ENCODE measurements around the gene USP33. TPM values are rescaled to one million over a fixed set of nuclear protein-coding genes. Genes with fewer than 3 reads are reported as not detected.

The USP33 gene
- total and polyA plus RNA-seq, 10 of the 15 experiments (the other 5 are each of a cell fraction or from before 2014, with no cell fraction given) = 13.1 to 49.9 (median 32.2) TPM

DNA sequence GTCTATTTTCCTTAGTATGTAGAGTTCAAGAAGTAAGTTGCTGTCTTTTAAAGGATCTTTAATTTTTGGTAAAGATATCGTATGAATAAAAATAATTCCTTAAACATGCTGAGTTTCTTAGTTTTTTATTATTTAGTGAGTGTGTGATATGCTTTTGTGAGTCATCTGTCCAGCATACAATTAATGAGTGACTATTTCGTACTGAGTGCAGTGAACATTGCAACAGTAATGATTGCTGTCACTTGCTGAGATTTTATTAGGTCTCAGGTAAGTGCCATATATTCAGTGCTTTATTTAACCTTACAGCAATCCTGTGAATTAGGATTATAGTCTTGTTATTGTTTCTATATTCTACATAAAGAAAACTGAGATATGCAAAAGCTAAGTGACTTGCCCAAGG, 42.4 kb upstream of the USP33 start:
- Histone ChIP-seq H3K4me3 (no peak overlapping the region), H3K36me3 (ENCODE audit: control insufficient read depth in 2 of 2, insufficient read depth in 2 of 2, low read length in 1 of 2) (peaks cover 0 to 11% of the 10 kb centered on the region in 2 experiments; a peak in 3 of 4 replicates), H2AFZ (ENCODE audit: control insufficient read depth, low read depth, low read length) (no peak overlapping the region), H3K79me2 (ENCODE audit: control insufficient read depth, insufficient read depth, low read length) (no peaks in the 10 kb centered on the region; the same call in 1 of the 2 replicates), H4K20me1 (ENCODE audit: control insufficient read depth, insufficient read depth) (no peaks in the 10 kb centered on the region), H3K27me3 (replicated peaks in 1 of 2; ENCODE audit: control insufficient read depth in 2 of 2, insufficient read depth in 2 of 2, low read length in 1 of 2) (no peaks in the 10 kb centered on the region), H3K4me1 (ENCODE audit: control insufficient read depth, insufficient read depth, low read length) (no peaks in the 10 kb centered on the region), H3K9ac (ENCODE audit: control insufficient read depth, insufficient read depth, low read length) (no peak overlapping the region), H3K4me2 (ENCODE audit: control insufficient read depth, insufficient read depth) (no peak overlapping the region), H3K27ac (ENCODE audit: control insufficient read depth, insufficient read depth) (no peak overlapping the region), H3K9me3 (replicated peaks; ENCODE audit: control insufficient read depth, insufficient read depth, low read length) (no peaks in the 10 kb centered on the region)
- DNase-seq (ENCODE audit: low read depth, low spot score) = no peak
- CTCF ChIA-PET = no interaction called here
- ATAC-seq = no peak
- intact Hi-C loops (cut with micrococcal nuclease; ENCODE audit: unreplicated experiment) = no loop called here
- no peak for FAIRE-seq
- POLR2A ChIA-PET = no interaction called here
- WGBS (ENCODE audit: insufficient coverage, insufficient replicate concordance, low lambda C conversion rate, missing lambda C conversion rate) = 100% methylated on average over 2 of the region's 2 CpGs
- SMC1A ChIA-PET (ENCODE audit: uncharacterized antibody, unreplicated experiment) = no interaction called here
- TF ChIP-seq IKZF1 (conservative IDR thresholded peaks at IDR 0.05) (no peak), SREBF2 (IDR thresholded peaks at IDR 0.05; ENCODE audit: low read length) (no peak), LARP7 (IDR thresholded peaks at IDR 0.05) (no peak), SUPT20H (IDR thresholded peaks at IDR 0.05; ENCODE audit: borderline replicate concordance, control insufficient read depth, low read depth, low read length) (no peak)
- RAD21 ChIA-PET (ENCODE audit: unreplicated experiment) = no interaction called here
- BruUV-seq (replicated peaks) = no TSS peak
- in situ Hi-C loops (cut with MboI) = no loop called here

- no peaks in the 10 kb centered on the region for H4K20me1 ChIP-seq (ENCODE audit: control insufficient read depth, insufficient read depth)
- no peaks in the 10 kb centered on the region; the same call in 1 of the 2 replicates for H3K79me2 ChIP-seq (ENCODE audit: control insufficient read depth, insufficient read depth, low read length)
- no TSS peak for BruUV-seq (replicated peaks)
- in situ Hi-C loops (cut with MboI) (no loop called here), intact Hi-C loops (cut with micrococcal nuclease; ENCODE audit: unreplicated experiment) (no loop called here)
- no peak overlapping the region for H3K4me3 ChIP-seq
- H3K9me3 ChIP-seq (replicated peaks; ENCODE audit: control insufficient read depth, insufficient read depth, low read length) = no peaks in the 10 kb centered on the region
- no peaks in the 10 kb centered on the region for H3K4me1 ChIP-seq (ENCODE audit: control insufficient read depth, insufficient read depth, low read length)
- ChIA-PET RAD21 (ENCODE audit: unreplicated experiment) (no interaction called here), CTCF (interaction anchor here (0.8 to 1.0 kb wide), 2 partner anchors 10 to 259 kb away, joined by 3 to 4 read pairs; no protein-coding TSS in a partner anchor), POLR2A (no interaction called here), SMC1A (ENCODE audit: uncharacterized antibody, unreplicated experiment) (interaction anchor here (0.6 to 1.4 kb wide), 5 partner anchors 17 to 446 kb away, joined by 3 to 5 read pairs (median 4); partner anchors contain the start of gene MIGA1)
- FAIRE-seq = no peak
- H3K4me2 ChIP-seq (ENCODE audit: control insufficient read depth, insufficient read depth) = no peak overlapping the region
- peaks cover 0 to 9% of the 10 kb centered on the region in 2 experiments; a peak in 3 of 4 replicates for H3K36me3 ChIP-seq (ENCODE audit: control insufficient read depth in 2 of 2, insufficient read depth in 2 of 2, low read length in 1 of 2)
- no peak for ATAC-seq
- H2AFZ ChIP-seq (ENCODE audit: control insufficient read depth, low read depth, low read length) = no peak overlapping the region
- no peaks in the 10 kb centered on the region for H3K27me3 ChIP-seq (replicated peaks in 1 of 2; ENCODE audit: control insufficient read depth in 2 of 2, insufficient read depth in 2 of 2, low read length in 1 of 2)
- no peak overlapping the region for H3K27ac ChIP-seq (ENCODE audit: control insufficient read depth, insufficient read depth)
- no peak for DNase-seq (ENCODE audit: low read depth, low spot score)
- H3K9ac ChIP-seq (ENCODE audit: control insufficient read depth, insufficient read depth, low read length) = no peak overlapping the region
- TF ChIP-seq ZNF384 (IDR thresholded peaks at IDR 0.05; ENCODE audit: borderline replicate concordance, low read depth, low read length) (no peak), HDAC2 (IDR thresholded peaks at IDR 0.05) (no peak), ATF7 (IDR thresholded peaks at IDR 0.05; ENCODE audit: low read depth) (no peak), IKZF2 (IDR thresholded peaks at IDR 0.05) (no peak), NFXL1 (IDR thresholded peaks at IDR 0.05; ENCODE audit: borderline replicate concordance) (no peak), NR2C2 (IDR thresholded peaks at IDR 0.05; ENCODE audit: borderline replicate concordance, control insufficient read depth, insufficient read length, low read depth) (no peak), ZNF622 (IDR thresholded peaks at IDR 0.05) (no peak), EP300 (IDR thresholded peaks at IDR 0.05; ENCODE audit: borderline replicate concordance in 1 of 2, control insufficient read depth in 1 of 2, low read depth in 2 of 2, low read length in 2 of 2) (no peak)
- TF ChIP-seq, protein P1, sequence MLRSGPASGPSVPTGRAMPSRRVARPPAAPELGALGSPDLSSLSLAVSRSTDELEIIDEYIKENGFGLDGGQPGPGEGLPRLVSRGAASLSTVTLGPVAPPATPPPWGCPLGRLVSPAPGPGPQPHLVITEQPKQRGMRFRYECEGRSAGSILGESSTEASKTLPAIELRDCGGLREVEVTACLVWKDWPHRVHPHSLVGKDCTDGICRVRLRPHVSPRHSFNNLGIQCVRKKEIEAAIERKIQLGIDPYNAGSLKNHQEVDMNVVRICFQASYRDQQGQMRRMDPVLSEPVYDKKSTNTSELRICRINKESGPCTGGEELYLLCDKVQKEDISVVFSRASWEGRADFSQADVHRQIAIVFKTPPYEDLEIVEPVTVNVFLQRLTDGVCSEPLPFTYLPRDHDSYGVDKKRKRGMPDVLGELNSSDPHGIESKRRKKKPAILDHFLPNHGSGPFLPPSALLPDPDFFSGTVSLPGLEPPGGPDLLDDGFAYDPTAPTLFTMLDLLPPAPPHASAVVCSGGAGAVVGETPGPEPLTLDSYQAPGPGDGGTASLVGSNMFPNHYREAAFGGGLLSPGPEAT (IDR thresholded peaks at IDR 0.05; ENCODE audit: low read depth) = no peak
- TF ChIP-seq, protein P2, sequence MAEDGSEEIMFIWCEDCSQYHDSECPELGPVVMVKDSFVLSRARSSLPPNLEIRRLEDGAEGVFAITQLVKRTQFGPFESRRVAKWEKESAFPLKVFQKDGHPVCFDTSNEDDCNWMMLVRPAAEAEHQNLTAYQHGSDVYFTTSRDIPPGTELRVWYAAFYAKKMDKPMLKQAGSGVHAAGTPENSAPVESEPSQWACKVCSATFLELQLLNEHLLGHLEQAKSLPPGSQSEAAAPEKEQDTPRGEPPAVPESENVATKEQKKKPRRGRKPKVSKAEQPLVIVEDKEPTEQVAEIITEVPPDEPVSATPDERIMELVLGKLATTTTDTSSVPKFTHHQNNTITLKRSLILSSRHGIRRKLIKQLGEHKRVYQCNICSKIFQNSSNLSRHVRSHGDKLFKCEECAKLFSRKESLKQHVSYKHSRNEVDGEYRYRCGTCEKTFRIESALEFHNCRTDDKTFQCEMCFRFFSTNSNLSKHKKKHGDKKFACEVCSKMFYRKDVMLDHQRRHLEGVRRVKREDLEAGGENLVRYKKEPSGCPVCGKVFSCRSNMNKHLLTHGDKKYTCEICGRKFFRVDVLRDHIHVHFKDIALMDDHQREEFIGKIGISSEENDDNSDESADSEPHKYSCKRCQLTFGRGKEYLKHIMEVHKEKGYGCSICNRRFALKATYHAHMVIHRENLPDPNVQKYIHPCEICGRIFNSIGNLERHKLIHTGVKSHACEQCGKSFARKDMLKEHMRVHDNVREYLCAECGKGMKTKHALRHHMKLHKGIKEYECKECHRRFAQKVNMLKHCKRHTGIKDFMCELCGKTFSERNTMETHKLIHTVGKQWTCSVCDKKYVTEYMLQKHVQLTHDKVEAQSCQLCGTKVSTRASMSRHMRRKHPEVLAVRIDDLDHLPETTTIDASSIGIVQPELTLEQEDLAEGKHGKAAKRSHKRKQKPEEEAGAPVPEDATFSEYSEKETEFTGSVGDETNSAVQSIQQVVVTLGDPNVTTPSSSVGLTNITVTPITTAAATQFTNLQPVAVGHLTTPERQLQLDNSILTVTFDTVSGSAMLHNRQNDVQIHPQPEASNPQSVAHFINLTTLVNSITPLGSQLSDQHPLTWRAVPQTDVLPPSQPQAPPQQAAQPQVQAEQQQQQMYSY (CRISPR knock-in tag; IDR thresholded peaks at IDR 0.05) = no peak
These were observed 38.3 kb upstream of the USP33 start for GRCh38 chr1:77797991-77798390.

Data from GM12878 (cell line).